T-helper 1 cell treated with Interleukin-12 subunit alpha and Interleukin-12 subunit beta and Interleukin-4 antibody, amounts not matched to agents 30 ng/mL and 1 ng/mL, for 36 hours (primary cell): ENCODE measurements around the gene OSTM1. TPM values are rescaled to one million over a fixed set of nuclear protein-coding genes. Genes with fewer than 3 reads are reported as not detected.
"Not testable (repeated sequence)": the region's sequence is repeated elsewhere in the genome, so short reads cannot be mapped to it uniquely, and the experiment has no call there.

Experiments used
- intact Hi-C: fragments of 100-400 bp; cut with micrococcal nuclease; formaldehyde crosslinking; loops from one replicate; pipeline ENCODE4 v1.15.1; 2024
- total RNA-seq: library from RNA; stranded (reverse); gene quantifications from 2 replicates; pipeline ENCODE4 v1.2.3, GENCODE V29; 2022

Gene OSTM1
- total RNA-seq, 1 donor from 2014 or later = 43.3 TPM

GRCh38 chr6:108027056-108027455 is 47.5 kb downstream of the OSTM1 start:
- intact Hi-C loops = no loop called here

- intact Hi-C loops = no loop called here
Observed at GRCh38 chr6:108024427-108025073, 50.0 kb downstream of the OSTM1 start.

GRCh38 chr6:108020472-108021116 is 53.9 kb downstream of the OSTM1 start:
- intact Hi-C loops = no loop called here

GRCh38 chr6:108016283-108016682 is 58.3 kb downstream of the OSTM1 start:
- intact Hi-C loops = not testable (repeated sequence)

- intact Hi-C loops = no loop called here
Observed at GRCh38 chr6:108013787-108014439, 60.6 kb downstream of the OSTM1 start.

- intact Hi-C loops = no loop called here
Observed at GRCh38 chr6:108009894-108010293, 64.6 kb downstream of the OSTM1 start.

- intact Hi-C loops = not testable (repeated sequence)
Observed at GRCh38 chr6:108009258-108009657, 65.3 kb downstream of the OSTM1 start.

GRCh38 chr6:108008363-108008762 is 66.2 kb downstream of the OSTM1 start:
- intact Hi-C loops = no loop called here

- intact Hi-C loops = no loop called here
Observed at GRCh38 chr6:108005961-108006360, 68.6 kb downstream of the OSTM1 start.

- intact Hi-C loops = no loop called here
Observed at GRCh38 chr6:108004861-108005260, 69.7 kb downstream of the OSTM1 start.

- intact Hi-C loops = no loop called here
Observed at GRCh38 chr6:108002365-108003221, 71.9 kb downstream of the OSTM1 start.

GRCh38 chr6:108001696-108002231 is 72.8 kb downstream of the OSTM1 start:
- intact Hi-C loops = no loop called here

- intact Hi-C loops = not testable (repeated sequence)
Observed at GRCh38 chr6:108000259-108000658, 74.3 kb downstream of the OSTM1 start.

- intact Hi-C loops = no loop called here
Observed at GRCh38 chr6:107999341-107999740, 75.2 kb downstream of the OSTM1 start.

- intact Hi-C loops = no loop called here
Observed at GRCh38 chr6:107991772-107992550, 82.6 kb downstream of the OSTM1 start.

Other genes starting within 250 kb of the OSTM1 start
- 84.7 and 89.9 TPM in 2 replicates for gene SEC63, start 116.5 kb downstream of the OSTM1 start, total RNA-seq
- not detected in 2 replicates for gene NR2E1, start 91.3 kb upstream of the OSTM1 start, total RNA-seq
- 75.0 and 76.2 TPM in 2 replicates for gene SNX3, start 186.3 kb upstream of the OSTM1 start, total RNA-seq
- 4.1 and 5.5 TPM in 2 replicates for gene AFG1L, start 220.3 kb upstream of the OSTM1 start, total RNA-seq